ENCODE measurements around the gene DCHS2.

DNA sequence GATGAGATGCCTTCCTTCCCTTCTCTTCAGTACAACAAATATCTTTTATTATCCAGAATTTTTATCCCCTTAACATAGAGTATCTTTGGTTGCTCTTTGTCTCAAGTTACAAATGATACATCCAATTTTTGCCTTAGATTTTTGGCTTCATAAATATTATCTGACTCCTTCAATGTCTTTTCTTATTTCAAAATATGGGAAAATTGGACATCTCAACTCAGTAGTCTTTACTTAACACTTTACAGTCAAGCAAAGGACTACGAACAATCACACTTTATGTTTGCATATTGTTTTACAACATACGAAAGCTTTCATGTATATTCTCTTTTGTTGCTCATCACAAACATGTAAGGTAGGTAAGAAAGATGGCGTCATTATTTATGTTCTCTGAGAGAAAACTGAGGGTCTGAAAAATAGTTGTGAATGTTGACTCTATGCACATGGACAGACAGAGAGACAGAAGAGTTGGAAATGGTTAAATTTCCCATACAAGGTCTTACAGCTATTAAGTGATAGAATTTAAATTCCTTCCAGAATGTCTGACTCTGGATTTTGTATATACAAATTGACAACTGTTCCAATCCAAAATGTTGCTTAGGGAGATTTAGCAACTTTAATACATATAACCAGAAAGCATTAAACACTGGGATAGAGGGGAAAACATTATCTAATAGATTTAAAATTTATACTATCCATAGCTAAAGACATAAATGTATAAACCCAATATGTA is 29.4 kb downstream of the DCHS2 start:
- TF ChIP-seq, protein P1, sequence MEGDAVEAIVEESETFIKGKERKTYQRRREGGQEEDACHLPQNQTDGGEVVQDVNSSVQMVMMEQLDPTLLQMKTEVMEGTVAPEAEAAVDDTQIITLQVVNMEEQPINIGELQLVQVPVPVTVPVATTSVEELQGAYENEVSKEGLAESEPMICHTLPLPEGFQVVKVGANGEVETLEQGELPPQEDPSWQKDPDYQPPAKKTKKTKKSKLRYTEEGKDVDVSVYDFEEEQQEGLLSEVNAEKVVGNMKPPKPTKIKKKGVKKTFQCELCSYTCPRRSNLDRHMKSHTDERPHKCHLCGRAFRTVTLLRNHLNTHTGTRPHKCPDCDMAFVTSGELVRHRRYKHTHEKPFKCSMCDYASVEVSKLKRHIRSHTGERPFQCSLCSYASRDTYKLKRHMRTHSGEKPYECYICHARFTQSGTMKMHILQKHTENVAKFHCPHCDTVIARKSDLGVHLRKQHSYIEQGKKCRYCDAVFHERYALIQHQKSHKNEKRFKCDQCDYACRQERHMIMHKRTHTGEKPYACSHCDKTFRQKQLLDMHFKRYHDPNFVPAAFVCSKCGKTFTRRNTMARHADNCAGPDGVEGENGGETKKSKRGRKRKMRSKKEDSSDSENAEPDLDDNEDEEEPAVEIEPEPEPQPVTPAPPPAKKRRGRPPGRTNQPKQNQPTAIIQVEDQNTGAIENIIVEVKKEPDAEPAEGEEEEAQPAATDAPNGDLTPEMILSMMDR (IDR thresholded peaks at IDR 0.05): no peak
- TF ChIP-seq POLR2A (IDR thresholded peaks at IDR 0.05): no peak
